DMS53 (cell line): ENCODE data around the gene LNPK.
A peak's percentile ranks its signal among the peaks of the same experiment; 100 is the strongest.
"Not testable (repeated sequence)": the region's sequence is repeated elsewhere in the genome, so short reads cannot be mapped to it uniquely, and the experiment has no call there.

Experiments
- DNase-seq: peaks from one replicate; lab custom pipeline; 2025; lab: John Stamatoyannopoulos, UW

The LNPK gene

DNA sequence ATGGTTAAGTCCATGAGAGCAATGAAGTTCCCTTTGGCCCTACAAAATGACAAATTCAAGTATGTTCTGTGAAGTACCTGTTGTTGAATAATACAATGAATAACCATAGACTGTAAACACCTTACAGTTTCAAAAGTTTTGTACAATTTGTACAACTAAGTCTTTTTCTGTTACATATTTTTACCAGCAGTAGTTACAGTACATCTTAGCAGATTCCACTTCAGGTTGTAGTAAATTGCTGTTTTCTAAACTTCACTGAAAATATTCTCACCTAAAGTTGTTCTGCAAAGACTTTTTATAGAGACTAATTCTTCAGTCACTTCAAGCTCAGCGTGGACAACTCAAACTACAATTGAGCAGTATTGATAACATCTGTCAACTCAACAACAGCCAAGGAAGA lies 28.7 kb downstream of the LNPK start:
- no peak for DNase-seq

DNA sequence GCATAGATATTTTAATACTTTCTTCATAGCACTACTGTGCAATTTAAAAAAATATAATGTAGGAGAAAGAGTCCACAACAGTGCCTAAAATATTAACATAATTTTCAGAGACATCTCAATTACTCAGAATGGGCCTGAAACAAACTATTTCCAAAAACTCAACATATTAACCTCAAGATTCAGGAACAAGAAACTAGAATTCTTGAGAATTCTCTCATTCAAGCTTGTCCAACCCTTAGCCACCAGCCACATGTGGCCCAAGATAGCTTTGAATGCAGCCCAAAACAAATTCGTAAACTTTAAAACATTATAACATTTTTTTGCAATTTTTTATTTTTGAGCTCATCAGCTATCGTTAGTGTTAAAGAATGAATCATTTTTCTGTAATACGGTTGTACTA lies 35.2 kb downstream of the LNPK start:
- DNase-seq, result no peak

DNA sequence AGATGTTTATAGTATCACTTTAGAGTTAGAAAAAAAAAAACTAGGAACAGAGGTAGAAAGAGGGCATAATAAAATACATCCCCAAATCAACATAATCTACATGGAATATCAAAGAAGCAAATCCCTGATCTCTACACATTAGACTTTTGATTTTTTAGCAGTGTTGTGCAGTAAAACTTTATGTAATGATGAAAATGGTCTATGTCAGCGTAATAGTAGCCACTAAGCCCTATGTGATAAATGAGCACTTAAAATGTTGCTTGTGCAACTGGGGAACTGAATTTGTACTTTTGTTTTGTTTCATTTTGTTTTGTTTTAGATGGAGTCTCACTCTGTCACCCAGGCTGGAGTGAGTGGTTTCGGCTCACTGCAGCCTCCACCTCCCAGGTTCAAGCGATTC lies 36.3 kb downstream of the LNPK start:
- DNase-seq, result no peak

DNA sequence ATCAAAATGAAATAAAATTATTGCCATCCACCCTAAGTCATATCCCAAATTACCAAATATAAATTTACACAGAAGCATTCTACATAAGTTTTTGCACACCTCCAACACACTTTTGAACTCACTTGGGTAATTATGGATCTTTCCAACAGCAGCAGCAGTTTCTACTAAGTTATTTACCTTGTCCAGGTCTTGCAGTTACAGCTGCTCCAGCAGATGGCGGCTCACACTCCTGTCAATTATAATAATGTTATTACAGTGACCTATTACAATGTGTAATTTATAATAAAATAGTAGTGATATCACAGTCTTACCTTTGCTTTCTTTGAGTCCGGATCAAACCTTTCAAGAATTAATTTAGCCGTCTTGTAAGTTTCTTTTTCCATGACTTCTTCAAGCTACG lies 37.9 kb downstream of the LNPK start:
- DNase-seq, result peak; percentile 55

DNA sequence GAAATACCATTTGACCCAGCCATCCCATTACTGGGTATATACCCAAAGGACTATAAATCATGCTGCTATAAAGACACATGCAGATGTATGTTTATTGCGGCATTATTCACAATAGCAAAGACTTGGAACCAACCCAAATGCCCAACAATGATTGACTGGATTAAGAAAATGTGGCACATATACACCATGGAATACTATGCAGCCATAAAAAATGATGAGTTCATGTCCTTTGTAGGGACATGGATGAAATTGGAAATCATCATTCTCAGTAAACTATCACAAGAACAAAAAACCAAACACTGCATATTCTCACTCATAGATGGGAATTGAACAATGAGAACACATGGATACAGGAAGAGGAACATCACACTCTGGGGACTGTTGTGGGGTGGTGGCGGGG lies 38.9 kb downstream of the LNPK start:
- not testable (repeated sequence) for DNase-seq

DNA sequence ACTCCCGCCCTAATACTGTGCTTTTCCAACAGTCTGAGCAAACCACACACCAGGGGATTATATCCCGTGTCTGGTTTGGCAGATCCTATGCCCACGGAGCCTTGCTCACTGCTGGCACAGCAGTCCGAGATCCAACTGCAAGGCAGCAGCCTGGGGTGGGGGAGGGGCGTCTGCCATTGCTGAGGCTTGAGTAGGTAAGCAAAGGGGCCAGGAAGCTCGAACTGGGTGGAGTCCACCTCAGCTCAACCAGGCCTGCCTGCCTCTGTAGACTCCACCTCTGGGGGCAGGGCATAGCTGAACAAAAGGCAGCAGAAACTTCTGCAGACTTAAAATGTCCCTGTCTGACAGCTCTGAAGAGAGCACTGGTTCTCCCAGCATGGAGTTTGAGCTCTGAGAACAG lies 44.2 kb downstream of the LNPK start:
- no peak for DNase-seq

DNA sequence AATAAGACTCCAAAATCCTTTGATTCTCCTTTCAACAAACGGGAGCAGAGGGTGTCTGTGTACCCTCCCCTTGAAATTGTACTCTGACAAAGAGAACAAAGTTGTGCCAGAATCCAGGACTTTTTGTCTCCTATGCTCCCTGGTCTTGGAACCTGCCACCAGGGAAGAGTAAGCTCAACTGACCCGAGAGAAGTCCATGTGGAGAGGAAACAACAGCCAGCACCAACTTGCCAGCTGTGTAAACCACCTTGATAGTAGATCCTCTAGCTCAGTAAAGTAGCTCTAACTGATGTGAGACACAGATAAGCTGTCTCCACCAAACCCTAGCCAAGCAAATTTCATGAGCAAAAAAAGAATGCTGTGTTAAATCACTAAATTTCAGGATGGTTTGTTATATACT lies 46.9 kb downstream of the LNPK start:
- DNase-seq, result no peak

DNA sequence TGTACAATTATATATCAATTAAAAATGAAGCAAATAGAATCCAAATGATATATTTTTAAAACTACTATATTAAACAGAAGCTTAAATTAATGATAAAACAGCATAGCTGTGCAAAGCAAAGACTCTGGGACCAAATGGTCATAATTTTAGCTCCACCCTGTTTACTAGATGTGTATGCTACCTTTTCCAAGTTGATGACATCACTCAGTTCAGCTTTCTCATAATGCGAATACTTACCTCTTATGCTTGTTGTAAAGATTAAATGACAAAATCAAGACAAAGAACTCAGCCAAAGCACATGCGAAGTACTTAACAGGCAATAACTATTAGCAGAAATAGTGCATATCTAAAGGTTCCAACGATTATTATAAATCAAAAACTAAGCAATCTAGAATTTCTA lies 51.6 kb downstream of the LNPK start:
- DNase-seq, result no peak

DNA sequence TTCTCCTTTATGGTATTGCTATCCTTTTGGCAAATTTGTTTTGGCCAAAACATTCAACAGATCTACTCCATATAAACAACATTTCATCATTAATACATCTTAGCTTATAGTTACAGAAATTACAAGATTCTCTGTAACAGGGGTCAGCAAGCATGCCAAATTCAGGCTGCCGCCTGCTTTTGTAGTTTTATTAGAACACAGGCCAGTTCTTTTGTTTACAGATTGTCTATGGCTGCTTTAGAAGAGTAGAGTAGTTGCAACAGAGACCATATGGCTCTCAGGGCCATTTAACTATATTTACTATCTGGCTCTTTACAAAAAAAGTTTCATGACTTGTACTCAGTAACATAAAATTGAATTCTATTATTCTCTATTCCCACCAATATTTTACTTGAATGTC lies 53.9 kb downstream of the LNPK start:
- DNase-seq, result no peak

DNA sequence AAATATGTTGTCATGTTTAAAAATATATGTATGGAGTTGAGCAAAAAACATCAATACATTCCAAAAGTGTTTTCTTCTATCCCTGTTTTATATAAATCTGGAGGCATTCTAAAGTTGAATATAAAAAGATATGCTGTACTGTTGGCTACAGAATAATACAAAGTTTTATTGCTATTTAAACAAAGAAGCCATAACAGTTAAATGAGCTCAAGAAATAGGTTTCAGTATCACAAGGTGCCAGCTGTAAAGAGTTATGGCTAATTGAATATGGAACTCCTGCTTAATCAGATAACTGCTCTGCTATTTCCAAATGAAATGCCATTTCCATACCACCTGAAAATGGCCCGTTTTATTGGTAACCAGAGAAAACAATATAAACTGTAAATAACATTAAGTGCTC lies 55.0 kb downstream of the LNPK start:
- no peak for DNase-seq

DNA sequence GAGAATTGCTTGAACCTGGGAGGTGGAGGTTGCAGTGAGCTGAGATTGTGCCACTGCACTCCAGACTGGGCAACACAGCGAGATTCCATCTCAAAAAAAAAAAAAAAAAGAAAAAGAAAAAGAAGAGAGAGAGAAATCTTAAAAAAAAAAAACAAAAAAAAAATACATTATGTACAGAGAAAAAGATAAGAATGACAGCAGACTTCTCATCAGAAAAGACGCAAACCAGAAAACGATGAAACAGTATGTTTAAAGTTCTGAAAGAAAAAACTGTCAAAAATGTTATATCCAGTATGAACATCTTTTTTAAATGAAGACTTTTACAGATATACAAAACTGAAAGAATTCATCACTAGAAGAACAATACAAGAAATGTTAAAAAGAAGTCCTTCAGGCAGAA lies 60.4 kb downstream of the LNPK start:
- no peak for DNase-seq

DNA sequence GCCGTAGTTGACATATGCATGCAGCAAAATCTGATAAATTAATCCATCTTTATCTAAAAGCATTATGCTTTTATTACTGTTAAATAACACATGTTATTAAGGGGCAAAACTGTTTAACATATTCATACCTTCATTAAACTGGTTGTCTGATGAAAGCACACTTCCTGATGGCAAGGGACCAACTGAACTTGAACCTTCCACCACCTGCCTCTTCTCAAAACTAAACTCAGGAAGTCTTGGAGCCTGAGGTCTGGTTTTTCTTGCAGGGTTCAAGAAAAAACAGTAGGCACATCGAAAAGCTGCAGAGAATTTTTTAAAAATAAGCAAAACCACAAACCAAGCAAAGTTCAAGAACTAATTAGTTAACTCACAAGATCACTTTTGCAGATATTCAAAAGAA lies 64.9 kb downstream of the LNPK start:
- no peak for DNase-seq

DNA sequence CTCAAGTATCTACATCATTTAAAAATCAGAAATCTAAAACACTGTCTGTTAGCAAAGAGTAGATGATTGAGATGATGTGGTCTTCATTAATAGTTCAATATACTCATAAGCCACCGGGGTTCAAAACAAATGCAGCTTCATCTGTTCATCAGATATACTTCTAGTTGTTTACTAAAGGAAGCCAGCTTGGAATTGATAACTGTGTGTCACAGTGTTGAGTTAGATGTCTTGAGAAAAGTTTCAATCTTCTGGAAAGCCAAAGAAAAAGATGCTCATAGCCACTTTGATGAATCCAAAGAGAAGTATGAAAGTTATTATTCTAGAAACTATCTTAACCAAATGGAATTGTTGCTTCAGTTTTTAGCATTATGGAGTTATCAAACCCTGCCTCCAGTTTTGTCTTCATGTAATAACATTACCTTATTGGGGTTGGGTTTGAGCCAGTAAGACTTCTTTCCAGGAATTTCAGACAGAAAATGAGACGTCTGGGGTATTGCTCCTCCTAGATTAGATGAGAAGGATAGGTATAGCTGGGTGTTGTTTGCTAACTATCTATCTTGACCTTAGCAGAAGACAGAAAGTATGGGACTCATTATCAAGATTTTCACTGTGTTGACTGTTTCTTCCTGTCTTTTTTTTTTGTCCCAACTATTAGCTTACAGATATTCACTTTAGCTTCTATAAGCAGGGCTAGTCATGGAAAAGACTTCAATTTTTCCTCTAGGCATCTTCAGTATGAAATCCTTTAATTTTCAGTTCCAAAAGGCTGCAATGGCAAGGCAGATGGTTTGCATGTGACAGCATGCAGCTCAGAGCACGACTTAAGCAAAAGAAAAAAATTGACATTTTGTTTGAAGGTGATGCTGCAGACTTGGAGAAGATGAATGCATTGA lies 66.5 kb downstream of the LNPK start:
- DNase-seq, result no peak

DNA sequence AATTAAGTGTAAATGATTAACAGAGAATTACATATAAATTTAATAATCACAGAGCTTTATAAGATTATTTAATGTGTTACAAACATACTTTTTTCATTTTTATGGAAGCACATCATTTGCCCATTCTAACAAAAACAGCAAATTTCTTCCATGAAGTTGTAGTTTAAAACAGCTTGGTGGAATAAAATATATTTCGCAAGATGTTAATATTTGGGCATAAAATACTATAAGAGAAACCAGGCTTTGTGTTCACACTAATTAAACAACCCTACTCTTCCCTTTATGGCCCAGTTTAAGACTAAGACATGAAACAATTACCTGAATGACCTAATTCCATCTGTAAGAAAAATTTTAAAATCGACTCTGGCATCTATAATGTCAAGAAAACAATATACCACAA lies 69.4 kb downstream of the LNPK start:
- no peak for DNase-seq

DNA sequence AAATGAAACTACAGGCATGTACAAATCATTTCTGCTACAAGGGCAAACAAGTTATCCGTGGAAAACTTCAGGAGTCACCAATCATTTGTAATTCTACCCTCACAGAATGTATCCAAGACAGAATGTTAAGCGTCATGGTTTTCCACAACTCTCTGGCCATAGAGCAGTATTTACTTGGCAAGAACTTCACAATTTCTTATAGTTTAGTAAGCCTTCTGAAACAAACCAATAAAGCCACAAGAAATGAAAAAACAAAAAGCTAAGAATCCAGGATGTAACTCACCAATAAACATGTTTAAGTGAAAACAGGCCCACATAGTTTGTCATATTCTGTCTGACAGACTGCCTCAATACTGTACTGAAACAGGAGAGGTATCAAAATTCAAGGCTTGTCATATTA lies 70.3 kb downstream of the LNPK start:
- DNase-seq, result no peak

DNA sequence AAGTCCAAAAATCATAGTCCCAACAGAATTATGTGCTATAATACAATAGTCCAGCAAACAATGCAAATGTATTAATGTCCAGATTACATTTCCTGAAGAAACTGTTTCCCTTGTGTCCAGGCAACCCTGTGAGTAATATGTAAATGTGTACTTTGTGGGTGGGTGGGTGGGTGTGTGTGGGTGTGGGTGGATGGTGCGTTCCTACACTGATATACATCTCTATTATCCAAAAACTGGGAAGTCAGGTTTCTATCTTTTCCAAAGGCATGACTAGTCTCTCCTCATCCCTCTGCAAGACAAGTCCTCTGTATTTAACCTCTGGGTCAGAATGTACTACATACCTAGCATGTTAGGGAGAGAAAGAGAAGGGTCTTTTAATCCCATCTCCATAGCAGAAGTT lies 71.6 kb downstream of the LNPK start:
- peak; percentile 18 for DNase-seq

DNA sequence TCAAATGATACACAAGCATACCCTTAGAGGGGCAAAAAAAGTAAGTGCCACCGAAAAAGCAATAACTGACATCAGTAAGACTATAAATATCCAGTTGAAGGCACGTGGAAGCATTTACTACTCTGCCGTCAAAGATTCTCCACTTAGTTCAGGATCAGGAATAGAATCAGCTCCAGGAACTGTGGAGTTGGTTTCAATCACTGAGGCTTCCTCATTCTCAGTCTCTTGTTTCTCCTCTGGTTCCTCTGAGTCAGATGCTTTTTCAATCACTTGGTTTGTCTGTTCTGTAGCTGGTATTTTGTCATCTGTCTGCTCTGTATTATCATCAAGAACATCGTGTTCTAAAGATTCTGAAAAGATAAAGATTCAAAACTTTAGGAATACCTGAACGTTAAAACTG lies 72.2 kb downstream of the LNPK start:
- no peak for DNase-seq

DNA sequence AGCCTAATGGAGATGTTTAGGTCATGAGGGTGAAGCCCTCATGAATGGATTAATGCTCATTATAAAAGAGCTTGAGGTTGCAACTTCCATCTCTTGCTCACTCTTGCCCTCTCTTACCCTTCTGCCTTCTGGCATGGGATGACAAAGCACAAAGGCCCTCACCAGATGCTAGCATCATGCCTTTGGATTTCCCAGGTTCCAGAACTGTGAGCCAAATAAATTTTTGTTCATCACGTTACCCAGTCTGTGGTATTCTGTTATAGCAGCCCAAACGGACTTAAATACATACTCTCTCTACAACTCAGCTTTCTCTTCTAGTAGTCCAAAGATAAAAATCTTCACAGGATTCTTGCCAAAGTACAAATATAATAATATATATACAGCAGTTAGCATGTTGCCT lies 75.8 kb downstream of the LNPK start:
- no peak for DNase-seq

DNA sequence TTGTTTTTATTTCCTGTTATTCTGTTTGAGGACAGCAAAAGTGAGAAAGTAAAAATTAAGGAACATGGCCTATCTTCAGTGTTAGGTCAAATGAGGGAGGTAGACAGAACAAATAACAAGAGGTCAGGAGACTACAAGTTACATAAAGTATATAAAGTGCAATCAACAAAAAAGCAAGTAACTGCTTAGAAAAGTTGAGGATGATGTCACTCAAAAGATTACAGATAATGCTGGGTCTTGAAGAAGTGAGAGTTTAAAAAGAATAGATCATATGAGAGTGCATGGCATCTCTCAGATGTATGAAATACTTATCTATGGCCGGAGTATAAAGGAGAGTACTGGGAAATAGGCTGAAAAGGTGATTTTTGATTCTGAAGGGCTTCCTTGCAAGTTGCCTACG lies 79.9 kb downstream of the LNPK start:
- no peak for DNase-seq

DNA sequence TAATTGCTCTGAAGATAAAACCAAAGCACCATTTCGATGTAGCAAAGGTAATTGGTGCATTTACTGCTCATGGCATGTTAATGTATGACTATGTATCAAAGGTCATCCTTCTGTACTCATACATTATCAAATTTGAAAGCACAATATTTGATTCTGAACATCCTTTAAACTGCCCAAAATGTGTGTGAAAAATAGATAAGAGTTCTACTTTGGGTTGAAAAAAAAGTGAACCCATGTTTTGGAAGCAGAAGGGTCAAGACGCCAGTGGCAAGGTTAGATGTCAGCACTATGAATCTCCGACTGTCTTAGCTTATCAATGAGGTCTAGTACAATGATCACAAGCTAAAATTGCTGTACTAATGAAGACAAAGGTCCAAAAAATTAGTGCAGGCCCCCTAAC lies 83.1 kb downstream of the LNPK start:
- no peak for DNase-seq

DNA sequence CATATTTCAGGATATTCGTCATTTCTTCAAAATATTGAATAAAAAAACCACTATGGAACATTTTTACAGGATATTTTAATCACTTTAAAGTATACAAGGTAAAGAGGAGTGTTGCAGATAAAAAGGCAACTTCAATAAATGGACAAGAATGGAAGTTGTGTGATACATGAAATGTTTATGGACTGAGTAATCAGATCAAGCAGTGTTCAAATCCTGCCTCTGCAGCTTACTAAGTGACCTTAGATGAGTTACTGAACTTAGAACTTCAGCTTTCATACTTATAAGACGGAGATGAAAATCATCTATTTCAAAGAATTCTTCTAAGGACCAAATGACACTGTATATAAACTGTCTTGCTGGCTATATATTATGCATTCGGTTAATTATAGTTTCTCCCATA lies 87.2 kb downstream of the LNPK start:
- DNase-seq, result no peak

DNA sequence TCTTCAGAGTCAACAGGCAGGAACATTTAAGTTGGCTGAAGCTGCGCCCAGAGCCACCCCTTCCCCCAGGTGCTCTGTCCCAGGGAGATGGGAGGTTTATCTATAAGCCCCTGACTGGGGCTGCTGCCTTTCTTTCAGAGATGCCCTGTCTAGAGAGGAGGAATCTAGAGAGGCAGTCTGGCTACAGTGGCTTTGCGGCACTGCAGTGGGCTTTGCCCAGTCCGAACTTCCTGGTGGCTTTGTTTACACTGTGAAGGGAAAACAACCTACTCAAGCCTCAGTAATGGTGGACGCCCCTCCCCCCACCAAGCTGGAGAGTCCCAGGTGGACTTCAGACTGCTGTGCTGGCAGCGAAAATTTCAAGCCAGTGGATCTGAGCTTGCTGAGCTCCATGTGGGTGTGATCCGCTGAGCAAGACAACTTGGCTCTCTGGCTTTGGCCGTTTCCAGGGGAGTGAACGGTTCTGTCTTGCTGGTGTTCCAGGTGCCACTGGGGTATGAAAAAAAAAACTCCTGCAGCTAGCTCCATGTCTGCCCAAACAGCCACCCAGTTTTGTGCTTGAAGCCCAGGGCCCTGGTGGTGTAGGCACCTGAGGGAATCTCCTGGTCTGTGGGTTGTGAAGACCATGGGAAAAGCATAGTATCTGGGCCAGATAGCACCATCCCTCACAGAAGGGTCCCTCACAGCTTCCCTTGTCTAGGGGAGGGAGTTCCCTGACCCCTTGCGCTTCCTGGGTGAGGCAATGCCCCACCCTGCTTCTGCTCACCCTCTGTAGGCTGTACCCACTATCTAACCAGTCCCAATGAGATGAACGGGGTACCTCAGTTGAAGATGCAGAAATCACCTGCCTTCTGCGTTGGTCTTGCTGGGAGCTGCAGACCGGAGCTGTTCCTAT lies 88.0 kb downstream of the LNPK start:
- peak; percentile 81 for DNase-seq

DNA sequence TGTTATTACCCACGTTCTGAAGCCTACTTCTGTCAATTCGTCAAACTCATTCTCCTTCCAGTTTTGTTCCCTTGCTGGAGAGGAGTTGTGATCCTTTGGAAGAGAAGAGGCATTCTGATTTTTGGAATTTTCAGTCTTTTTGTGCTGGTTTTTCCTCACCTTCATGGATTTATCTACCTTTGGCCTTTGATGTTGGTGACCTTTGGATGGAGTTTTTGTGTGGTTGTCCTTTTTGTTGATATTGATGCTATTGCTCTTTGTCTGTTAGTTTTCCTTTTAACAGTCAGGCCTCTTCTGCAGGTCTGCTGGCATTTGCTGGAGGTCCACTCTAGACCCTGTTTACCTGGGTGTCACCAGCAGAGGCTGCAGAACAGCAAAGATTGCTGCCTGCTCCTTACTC lies 88.8 kb downstream of the LNPK start:
- not testable (repeated sequence) for DNase-seq
